GM11168 (cell line): Measurements from ENCODE around the gene VPS13A.

Experiments used
- in situ Hi-C: fragments of 300-500 bp; cut with MboI; formaldehyde crosslinking; loops from one replicate; pipeline ENCODE4 v1.12.0; 2022; ENCODE audit warnings: low sequenced_read_pairs; ENCODE audit not compliant: unreplicated experiment

The VPS13A gene

DNA sequence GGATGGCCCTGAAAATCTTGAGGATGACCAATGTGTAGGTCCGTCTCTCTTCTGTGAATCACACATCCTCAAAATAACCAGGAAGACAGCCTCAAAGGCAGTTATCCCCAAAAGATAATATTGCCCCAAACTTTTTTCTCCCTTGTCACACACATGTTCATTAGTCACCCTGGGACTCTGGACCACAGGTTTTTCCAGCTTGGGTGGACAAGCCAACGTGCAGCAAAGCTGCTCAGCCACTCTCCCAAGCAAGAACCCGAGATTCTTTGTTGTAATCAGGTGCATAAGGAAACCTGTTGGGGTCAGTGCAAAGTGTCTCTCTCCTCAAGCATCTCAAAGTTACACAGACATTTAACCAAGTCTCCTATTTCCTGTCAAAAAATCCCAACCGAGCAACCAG lies 274.2 kb downstream of the VPS13A start:
- in situ Hi-C loops = loop anchor here (25.0 kb wide), 1 partner anchor 586 kb away; the partner anchor contains the start of gene GNAQ

DNA sequence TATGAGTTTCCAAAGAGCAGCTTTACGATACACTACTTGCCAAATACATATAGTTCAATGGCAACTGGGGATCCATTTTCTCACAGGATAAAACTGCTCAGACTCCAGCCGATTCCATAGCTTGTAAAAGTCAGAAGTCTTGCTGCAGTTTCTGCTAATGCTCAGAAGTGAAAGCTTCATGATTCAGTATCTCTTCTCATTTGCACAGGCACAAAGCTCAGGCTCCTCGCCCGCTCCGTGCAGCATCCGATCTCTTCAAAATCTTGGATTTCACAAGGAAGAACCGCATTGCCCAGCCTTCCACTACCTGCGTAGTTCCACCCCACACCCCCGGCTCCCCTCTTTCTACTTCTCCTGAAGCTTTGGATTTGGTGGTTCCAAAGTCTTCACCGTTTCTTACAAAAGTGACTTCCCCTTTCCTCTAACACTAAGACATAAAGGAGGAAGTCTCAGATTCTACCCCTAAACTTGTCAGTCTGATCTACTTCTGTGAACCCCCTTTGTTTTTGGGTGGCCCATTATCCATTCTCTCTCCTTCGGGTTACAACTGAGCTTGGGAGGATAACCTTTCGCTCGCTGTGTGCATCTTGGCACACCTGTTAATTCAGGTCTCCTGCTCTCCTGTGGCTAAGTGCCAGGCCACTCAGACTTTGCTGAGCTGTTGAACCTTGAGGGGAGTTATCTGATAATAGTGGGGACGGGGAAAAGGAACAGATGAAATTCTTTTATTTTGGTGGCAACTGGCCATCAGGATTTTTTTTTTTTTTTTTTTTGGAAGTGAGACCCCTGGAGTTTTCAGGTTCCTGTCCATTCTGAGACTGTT lies 276.7 kb downstream of the VPS13A start:
- in situ Hi-C loops = loop anchor here (25.0 kb wide), 1 partner anchor 583 kb away; the partner anchor contains the start of gene GNAQ

DNA sequence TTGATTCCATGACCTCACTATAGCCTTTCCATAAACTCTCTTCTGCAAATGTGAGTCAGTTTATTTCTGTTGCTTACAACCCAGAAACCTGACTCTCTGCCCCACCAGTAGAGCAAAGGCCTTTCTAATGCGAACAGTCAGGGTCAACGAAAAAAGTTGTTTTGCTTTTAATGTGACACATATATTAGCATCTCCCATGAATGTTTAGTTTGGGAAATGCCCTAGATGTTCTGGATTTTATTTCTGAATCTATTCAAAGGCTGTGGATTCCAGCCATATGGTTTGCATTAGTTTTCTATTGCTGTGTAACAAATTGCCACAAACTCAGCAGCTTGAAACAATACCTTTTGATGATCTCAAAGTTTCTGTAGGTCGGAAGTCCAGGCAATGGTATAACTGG lies 277.3 kb downstream of the VPS13A start:
- in situ Hi-C loops = loop anchor here (25.0 kb wide), 1 partner anchor 583 kb away; the partner anchor contains the start of gene GNAQ

DNA sequence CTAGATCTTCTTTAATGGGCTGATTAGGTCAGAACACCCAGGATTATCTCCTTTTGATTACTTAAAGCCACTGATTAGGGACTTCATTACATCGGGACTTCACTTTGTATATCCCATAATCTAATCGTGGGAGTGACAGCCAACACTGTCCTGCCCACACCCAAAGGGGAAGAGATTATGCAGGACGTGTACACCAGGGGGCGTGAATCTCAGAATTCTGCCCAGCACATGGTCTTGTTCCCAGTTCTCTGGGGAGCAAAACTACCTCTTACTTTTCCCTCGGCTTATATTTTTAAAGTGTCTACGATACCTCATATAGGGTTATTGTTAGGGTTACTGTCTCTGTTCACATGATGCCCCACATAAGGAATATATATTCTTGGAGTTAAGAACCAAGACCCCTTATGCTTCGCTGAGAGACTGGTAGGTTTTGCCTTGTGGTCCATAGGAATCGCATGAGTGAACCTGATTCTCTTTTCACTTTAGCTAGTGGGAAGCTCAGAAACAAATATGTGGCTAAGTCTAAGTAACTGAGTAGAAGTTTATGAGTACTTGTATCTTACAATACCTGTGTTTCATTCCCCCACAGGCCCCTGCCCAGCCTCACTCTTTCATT lies 278.1 kb downstream of the VPS13A start:
- in situ Hi-C loops = loop anchor here (25.0 kb wide), 1 partner anchor 582 kb away; the partner anchor contains the start of gene GNAQ

DNA sequence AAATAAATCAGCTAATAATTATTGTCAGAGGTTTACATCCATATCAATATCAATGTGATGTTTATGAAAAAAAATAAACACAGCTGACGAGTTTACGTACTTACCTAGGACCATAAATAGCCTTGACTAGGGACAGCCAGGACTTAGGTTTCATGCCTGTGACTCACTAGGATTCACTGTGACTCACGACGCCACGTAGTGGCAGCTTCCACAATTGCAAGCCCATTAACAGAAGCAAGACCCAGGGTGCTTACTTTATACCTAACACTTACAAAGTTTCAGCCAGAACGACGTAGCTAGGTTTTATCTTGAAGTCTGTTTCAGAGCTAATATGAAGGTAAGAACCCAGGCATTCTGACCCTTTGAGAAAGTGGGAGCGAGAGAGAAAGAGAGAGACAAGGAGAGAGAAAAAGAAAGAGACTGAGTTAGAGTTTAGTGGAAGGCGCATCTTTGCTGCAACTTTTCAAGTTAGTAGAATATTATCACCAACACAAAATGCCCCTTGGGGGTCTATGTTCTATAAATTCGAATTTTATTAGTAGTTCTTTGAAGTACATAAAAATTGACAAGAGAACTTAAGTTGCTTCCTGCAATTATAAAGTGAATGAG lies 279.6 kb downstream of the VPS13A start:
- in situ Hi-C loops = loop anchor here (25.0 kb wide), 1 partner anchor 580 kb away; the partner anchor contains the start of gene GNAQ

DNA sequence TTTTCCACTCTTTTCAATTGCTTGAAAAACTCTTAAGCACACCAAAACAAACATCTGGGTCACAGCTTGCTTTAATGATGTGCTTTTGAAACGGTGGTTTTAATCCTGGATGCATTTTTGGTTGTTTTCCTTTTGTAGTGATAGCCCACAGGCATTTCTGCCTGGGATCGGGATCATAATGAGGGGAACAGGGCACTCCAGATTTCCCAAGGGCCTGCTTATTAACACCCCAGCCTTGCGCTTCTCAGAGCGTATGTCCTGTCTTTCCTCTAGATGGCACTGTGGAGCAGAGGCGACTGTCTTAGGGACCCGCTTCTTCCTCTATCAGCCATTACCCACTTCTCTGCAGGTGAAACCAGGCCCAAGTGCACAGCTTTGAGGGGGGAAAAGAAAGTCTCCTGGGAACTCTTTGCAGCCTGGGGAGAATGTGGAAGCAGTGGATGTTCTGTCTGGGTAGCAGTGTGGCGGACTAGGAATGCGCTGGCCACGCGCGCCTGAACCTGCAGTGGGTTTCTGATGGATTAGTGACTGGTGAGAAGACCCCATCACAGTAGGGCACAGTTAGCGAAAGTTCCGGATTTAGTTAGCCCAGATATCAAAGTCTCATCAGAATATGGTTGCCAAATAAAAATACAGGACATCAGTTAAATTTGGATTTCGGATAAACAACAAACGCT lies 280.7 kb downstream of the VPS13A start:
- in situ Hi-C loops = loop anchor here (25.0 kb wide), 1 partner anchor 579 kb away; the partner anchor contains the start of gene GNAQ

DNA sequence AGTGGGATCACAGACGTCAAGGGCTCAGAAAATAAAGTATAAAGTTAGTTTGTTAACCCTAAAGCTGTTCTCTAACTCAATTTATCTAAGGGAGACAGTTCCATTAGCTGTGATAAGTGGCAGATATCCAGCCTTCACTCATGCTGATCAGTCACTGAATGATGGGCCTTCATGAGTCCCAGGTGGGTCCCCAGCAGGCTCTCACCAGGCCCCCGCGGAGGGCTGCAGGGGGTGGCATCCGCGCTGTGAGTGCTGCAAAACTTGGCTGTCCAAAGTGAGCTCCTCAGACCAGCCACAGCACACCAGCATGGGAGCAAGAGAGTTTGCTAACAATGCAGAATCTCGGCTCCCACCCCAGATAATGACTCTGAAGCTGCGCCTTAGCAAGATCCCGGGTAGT lies 283.6 kb downstream of the VPS13A start:
- in situ Hi-C loops = loop anchor here (25.0 kb wide), 1 partner anchor 576 kb away; the partner anchor contains the start of gene GNAQ

GRCh38 chr9:77462066-77462465 lies 284.7 kb downstream of the VPS13A start:
- in situ Hi-C loops = loop anchor here (25.0 kb wide), 1 partner anchor 575 kb away; the partner anchor contains the start of gene GNAQ

DNA sequence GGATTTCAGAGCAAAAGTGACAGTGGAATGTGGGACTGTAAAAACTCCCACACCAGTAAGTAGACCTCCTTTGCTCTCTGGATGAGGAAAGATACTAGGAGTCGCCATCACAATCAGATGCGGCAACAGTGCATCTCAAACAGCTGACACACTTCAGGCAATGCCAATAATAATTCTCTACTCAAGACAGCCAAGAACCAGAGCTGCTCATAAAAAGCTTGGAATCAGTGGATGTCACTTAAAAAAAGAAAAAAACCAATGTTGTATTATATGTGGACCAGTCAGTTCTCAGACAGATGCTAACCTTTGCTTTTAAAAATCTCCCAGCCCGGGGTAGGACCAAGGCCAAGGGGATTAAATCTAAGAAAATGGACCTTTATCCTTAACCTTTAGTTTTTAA lies 285.8 kb downstream of the VPS13A start:
- in situ Hi-C loops = loop anchor here (25.0 kb wide), 1 partner anchor 574 kb away; the partner anchor contains the start of gene GNAQ

- in situ Hi-C loops = loop anchor here (25.0 kb wide), 1 partner anchor 573 kb away; the partner anchor contains the start of gene GNAQ
Measured at GRCh38 chr9:77464661-77465060, 287.3 kb downstream of the VPS13A start.

- in situ Hi-C loops = loop anchor here (25.0 kb wide), 1 partner anchor 568 kb away; the partner anchor contains the start of gene GNAQ
Measured at GRCh38 chr9:77469515-77470231, 292.3 kb downstream of the VPS13A start.
